GM08714 (cell line): ENCODE measurements around the gene NEO1.

Experiments used
- H3K4me3 ChIP-seq: fragments of 200-500 bp; sonication (Bioruptor generic); 2 replicates; pipeline ENCODE4 v1.5.1; 2014; ENCODE audit warnings: mild to moderate bottlenecking, low read length, inconsistent platforms
- ZNF274 ChIP-seq: IDR thresholded peaks from 2 replicates; pipeline ENCODE4 v1.6.1; 2012; ENCODE audit warnings: mild to moderate bottlenecking, low read depth, low read length

The NEO1 gene

DNA sequence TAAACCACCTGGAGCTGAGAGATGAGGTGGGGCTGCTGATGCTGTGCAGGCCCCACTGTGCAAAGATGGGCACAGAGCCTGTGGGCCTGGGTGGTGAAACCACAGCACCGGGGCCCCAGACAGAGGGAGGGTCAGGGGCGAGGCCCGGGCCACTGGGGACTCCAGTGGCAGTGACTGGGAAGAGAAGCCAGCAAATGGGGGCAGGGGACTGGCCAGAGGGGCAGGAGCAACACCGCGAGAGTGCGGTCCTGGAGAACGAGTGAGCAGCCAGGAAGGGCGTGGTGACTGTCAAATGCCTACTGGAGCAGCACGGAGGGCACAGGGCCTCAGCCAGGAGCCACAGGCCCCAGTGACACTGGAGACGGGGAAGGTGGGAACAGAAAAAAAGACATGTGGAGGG, 276.7 kb downstream of the NEO1 start:
- H3K4me3 ChIP-seq = no peak overlapping the region
- no peak for TF ChIP-seq ZNF274

DNA sequence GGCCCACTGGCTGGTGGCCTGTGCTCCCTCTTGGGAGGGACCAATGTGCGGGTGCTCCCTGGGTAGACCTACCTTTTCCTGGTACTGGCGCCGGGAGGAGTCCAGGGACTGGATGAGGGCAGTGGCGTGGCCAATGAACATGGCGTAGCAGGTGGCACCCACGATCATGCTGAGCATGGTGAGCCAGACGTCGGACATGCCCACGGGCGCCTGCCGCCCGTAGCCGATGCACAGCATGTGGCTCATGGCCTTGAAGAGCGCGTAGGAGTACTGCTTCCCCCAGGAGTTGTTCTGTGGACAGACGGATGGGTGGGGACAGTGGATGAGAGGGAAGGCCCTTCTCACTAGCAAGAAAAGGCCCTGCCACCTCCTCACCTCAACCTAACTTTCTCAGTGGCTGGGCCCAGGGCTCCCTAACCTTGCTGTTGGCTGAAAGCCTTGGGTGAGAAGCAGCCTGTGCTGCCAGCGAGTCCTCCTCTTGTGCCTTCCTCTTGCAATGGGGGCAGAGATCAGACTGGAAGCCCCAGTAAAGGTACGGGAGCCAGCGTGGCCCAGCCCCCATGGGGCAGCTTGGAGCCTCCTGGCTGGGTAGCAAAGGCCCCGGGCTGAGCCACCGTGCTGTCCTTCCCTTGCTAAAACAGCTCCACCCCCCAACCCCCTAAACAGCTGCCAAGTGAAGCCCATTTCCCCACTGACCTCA, 277.4 kb downstream of the NEO1 start:
- no peak overlapping the region for H3K4me3 ChIP-seq

DNA sequence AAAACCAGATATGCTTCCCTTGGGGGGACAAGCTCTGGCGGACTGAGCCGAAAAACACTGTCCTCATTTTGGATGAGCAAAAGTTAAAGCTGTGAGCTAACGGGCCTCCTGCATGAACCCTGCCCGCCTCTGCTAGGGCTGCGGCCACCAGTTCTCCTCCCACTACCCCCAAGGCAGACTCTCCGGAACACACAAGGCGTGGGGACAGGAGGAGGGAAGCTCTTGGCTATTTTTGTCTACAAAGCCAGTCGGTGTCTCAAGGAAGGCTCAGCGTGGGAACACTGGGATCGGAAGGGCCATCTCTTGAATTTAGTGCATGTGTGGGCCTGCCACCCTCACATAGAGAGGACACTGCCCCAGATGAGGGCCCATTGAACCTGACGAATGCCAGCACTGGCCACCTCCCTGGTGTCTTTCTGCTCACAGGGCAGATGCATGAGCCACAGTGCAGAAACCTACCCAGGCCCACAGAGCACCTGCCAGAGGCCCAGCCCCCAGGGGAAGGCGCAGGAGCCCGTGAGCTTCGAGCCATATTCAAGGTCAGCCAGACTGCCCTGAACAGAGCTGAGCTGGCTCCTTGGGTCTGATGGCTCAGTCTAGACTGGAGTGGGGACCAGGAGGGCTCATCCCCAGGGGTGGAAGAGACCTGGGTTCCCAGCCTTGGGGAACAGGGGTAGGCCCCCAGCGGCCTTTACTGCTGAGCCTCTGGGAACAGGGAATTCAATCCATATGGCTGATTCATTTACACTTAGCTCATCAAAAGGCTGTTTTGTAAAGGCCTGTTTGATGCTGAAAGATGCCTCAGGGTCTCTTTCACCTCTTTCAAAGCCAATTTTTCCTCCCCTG, 278.2 kb downstream of the NEO1 start:
- no peak overlapping the region for H3K4me3 ChIP-seq
- no peak for TF ChIP-seq ZNF274

More for the DNA sequence above, 277.4 kb downstream of the NEO1 start:
- TF ChIP-seq ZNF274 = no peak

DNA sequence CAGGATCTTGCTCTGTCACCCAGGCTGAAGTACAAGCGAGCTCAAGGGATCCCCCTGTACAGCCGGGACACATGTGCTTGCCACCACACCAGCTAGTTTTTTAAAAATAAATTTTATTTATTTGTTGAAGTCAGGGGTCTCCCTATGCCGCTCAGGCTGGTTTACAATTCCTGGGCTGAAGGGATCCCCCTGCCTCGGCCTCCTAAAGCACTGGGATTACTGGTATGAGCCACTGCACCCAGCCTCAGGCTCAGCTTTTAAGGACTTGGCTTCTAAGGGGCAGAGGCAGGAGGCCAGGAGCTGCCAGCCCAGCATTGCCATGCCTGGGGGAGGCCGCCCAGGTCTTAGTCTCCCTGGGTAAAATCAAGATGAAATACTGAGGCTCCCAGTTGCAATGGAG, 279.2 kb downstream of the NEO1 start:
- no peak for TF ChIP-seq ZNF274
- no peak overlapping the region for H3K4me3 ChIP-seq

DNA sequence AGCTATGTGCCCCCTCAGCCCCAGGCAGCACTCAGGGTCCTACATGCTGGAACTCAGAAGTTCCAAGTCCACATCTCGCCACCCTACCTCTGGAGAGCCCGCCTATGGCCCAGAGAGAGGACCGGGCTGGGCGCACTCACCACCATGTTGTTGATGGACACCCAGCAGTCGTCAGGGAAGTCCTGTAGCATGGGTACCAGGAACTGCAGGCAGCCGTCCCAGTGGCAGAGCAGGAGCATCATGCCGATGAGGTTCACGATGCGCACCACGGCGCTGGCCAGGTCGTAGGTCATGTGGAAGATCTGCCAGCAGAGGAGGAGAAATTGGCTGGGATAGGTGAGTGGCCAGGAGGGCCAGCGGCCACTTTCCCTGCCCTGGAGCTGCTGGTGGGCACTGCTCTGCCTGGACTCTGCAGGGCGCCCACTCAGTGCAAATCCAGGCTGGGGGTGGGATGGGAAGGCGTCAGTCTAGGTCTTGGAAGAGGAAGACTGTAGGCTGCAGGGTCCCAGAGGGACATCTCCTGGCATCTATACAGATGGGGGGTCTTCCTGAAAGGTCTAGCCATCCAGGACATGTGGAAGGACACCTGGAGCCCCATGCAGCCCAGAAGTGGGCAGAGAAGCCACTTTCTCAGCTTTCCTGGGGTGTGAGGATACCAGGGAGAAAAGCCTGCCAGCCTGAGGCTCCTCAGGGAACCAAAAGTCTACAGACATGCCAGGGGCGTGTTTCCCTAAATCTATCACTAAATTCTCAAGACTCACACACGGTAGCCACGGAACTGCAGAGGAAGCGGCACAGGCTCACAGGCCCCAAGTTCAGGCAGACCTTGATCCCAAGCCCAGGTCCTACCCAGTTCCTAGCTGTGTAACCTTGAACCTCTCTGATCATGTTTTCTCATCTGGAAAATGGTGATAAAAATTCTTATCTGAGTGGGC, 280.0 kb downstream of the NEO1 start:
- H3K4me3 ChIP-seq = no peak overlapping the region
- no peak for TF ChIP-seq ZNF274

DNA sequence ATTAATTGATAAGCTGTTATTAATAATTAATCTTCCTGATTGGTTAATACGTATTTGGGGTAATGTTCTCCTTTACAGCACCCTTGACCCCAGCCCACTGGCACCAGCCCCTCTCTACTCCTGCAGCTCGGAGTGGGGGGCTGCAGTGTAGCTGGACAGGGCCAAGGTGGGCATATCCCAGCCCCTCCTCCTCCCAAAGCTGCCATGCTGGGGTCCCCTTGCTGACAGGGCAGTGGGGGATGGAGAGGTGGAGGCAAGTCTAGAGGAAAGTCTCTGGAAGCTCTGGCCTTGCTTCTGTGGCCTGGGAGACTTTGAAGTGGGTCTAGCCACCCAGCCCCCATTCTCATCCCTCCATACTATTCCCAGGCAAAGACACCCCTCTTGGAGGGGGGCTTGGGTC, 280.7 kb downstream of the NEO1 start:
- TF ChIP-seq ZNF274 = no peak
- no peak overlapping the region for H3K4me3 ChIP-seq

DNA sequence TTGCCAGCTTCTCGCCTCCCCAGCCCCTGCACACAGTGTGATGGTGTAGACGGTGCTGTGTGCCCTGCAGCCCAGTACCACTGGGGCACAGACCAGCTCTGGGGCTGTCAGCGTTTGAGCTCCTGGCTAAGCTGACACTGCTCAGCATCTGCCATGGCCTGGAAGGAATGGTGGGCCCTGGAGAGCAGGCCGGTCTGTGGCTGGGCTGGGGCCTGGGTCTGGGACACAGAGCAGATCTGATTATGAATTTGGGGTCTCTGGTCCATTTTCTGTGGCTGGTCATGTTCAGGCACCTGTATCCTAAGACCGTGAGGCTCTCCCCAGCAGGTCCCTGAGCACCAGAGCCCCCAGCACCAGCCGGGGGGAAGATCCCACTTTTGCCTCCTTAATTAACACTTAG, 281.8 kb downstream of the NEO1 start:
- TF ChIP-seq ZNF274 = no peak
- H3K4me3 ChIP-seq = no peak overlapping the region

DNA sequence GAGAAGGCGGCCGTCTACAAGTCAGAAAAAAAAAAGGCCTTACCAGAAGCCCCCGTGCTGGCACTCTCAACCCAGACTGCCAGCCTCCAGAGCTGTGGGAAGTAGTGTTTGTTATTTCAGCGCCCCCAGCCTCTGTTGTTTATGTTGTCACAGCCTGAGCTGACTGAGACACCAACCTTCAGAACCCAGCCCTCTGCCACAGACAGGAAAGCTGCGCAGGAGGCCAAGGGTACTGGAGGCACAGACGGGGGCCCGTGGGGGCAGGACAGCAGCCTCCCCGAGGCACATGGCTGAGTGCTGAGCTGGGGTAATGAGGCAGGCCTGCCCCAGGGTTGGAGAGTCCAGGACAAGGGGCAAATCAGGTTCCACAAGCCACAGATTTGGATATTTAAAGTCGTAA, 282.8 kb downstream of the NEO1 start:
- TF ChIP-seq ZNF274 = no peak

DNA sequence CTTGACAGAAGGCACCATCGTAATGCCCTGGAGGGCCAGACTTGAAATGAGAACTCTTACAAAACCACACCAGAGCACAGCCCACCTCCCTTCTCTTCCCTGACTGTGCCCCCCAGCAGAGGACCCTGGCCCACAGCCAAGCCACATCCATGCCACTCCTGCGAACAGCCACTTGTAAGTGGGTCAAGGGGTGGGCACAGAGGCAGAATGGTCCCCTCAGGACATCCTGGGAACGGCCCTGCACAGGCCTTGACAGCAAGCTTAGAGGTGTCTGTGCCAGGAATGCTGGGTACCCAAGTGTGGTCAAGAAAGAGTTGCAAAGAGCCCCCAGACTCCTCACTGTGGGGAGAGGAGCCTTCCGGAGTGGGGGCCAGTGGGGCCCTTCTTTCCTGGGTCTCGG, 283.2 kb downstream of the NEO1 start:
- TF ChIP-seq ZNF274 = no peak
- H3K4me3 ChIP-seq = no peak overlapping the region

More for the DNA sequence above, 282.8 kb downstream of the NEO1 start:
- no peak overlapping the region for H3K4me3 ChIP-seq

DNA sequence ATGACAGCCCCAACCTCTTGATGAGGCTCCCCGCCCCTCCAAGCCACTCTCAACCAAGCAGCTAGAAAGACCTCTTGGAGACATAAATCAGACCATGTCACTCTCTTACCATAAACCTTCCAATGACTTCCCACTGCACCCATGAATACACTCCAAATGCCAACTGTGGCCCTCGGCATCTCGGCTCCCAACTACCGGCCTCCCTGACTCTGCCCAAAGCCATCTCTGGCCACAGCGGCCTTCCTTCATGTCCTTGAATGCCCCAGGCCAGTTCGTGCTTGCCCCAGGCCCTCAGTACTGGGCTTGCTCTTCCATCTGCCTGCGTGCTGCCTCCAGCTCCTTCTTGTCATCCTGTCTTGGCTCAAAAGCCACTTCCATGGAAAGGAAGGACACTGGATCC, 284.5 kb downstream of the NEO1 start:
- TF ChIP-seq ZNF274 = no peak
- no peak overlapping the region for H3K4me3 ChIP-seq

DNA sequence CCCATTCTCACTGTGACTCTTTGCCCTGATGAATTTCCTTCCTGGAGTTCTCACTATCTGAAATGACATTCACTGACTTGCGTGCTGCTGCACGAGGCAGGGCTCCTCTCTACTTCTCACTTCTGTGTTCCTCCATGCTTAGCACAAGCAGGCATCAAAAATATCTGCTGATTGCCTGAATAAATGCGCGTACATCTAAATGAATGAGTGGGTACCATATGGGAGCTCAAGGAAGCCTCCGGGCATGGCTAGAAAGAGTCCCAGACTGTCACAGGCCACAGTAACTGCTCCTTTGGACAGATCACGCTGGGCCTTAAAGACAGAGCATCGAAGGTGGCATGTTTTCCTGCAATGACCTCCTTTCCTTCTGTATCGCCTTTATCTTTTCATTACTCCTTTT, 284.9 kb downstream of the NEO1 start:
- no peak overlapping the region for H3K4me3 ChIP-seq
- no peak for TF ChIP-seq ZNF274

DNA sequence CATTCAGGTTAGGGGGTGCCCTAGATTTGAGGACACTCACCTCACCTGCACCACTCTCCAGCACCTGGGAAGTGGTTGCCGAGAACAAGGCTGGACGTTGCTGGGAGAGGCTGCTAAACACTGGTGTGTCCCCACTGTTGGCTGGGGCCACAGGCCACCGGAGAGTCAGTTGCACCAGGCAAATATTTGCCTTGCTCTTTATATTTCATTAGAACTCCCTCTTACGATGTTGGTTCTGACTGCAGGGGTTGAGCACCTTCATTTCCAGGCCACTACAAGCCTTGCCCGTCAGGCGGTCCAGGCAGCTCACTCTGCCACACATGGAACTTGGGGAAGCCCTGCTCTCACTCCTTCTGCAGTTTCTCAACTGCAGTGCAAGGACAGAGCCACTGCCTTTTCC, 285.8 kb downstream of the NEO1 start:
- no peak for TF ChIP-seq ZNF274
- no peak overlapping the region for H3K4me3 ChIP-seq

DNA sequence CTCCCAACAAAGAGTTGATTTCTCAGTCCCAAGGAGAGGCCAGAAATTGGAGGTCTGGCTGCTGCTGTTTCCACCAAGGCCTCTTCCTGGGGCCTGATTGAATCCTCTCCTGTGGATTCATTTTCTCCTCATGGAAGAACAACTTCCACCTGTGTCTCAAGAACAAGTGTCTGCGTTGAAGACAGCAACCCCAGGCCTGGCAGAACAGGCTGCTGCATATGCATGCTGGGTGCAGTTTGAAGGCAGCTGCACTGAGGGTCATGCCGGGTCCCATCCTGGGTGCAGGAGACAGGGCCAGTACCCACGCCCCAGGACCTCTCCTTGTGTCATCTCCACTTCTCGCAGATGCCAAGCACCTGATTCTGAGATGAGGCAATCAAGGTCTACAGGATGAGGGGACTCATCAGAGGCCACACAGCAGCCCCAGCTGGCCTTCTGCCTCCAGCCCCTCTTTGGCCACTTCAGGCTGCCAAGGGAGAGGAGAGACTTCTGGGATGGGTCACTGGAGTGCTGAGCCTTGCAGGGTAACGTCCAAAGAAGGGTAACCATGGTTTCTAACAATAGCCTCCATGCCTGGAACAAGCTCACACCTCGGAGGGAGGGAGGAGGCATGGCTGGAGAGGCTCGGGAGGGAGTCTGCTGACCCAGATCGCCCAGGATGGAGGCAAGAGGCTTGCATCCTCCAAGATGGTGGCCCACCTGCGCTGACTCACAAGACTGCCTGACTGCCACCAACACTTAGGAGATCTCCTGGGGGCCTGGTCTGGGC, 286.5 kb downstream of the NEO1 start:
- no peak overlapping the region for H3K4me3 ChIP-seq
- no peak for TF ChIP-seq ZNF274

DNA sequence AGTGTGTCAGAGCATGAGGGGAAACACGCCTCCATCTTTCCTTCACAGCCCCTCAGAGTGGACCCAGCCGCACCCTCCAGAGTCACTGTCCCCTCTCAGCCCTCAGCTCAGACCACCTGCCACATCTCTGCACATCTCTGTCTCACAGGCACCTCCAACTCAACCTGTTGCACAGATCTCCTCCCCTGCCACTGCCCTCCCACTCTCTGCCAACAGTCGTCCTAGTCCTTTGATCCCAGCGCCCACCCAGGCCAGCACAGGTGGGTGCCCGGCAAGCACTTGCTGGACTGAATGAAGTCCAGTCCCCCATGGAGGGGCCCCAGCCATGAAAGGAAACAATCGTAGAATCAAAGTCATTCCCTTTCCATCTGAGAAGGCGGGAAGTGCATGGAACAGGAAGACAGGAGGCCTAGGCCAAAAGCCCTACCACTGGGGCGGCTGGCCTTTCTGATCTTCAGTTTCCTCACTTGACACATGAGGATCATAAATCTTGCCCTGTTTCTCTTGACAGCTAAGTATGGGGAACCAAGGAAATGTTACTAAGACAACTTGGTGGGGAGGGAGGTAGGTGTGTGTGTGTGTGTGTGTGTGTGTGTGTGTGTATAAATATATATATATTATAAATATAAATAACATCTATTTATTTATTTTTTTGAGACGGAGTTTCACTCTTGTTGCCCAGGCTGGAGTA, 288.4 kb downstream of the NEO1 start:
- TF ChIP-seq ZNF274 = no peak
- H3K4me3 ChIP-seq = no peak overlapping the region
